K562 (cell line): ENCODE measurements around the gene CDHR1. TPM values are rescaled to one million over a fixed set of nuclear protein-coding genes. Genes with fewer than 3 reads are reported as not detected.

Experiments used
- CTCF ChIP-seq, 3 experiments: IDR thresholded peaks in 2 of 3; conservative IDR thresholded peaks in 1 of 3; 2 replicates each; pipeline ENCODE4 v1.5.1; 2011 to 2012; ENCODE audit warnings: low read length in 3 of 3, mild to moderate bottlenecking in 3 of 3, control low read depth in 2 of 3, improper control_type of control experiment in 1 of 3, inconsistent platforms in 1 of 3, low read depth in 1 of 3, mixed read lengths in 1 of 3, moderate library complexity in 1 of 3; ENCODE audit not compliant: insufficient read depth in 2 of 3
- E2F3 ChIP-seq: fragments of 250-450 bp; sonication (Bioruptor Pico); IDR thresholded peaks from 2 replicates; pipeline ENCODE4 v1.4.0; 2020; ENCODE audit warnings: mild to moderate bottlenecking
- EGR1 ChIP-seq: fragments of 450-650 bp; conservative IDR thresholded peaks from 2 replicates; pipeline ENCODE4 v1.6.1; 2017; ENCODE audit warnings: mild to moderate bottlenecking
- RAD21 ChIP-seq, 2 experiments: fragments of 250-450 bp in 1 of 2; fragments of 450-650 bp in 1 of 2; sonication (Bioruptor Pico) in 1 of 2; formaldehyde crosslinking in 1 of 2; IDR thresholded peaks in 1 of 2; conservative IDR thresholded peaks in 1 of 2; 2 replicates each; pipeline versions ENCODE4 v1.4.0 to v1.8.0; 2020 to 2022; ENCODE audit warnings: mild to moderate bottlenecking in 2 of 2, moderate library complexity in 1 of 2
- TCF3 ChIP-seq: sonication (generic); formaldehyde crosslinking; IDR thresholded peaks from 2 replicates; pipeline ENCODE4 v1.4.0; 2020; ENCODE audit warnings: mild to moderate bottlenecking, missing genetic modification reagents
- ZFP36 ChIP-seq: fragments of 150-350 bp; IDR thresholded peaks from 2 replicates; pipeline ENCODE4 v1.6.1; 2018; ENCODE audit warnings: low read length, low read depth; ENCODE audit not compliant: partially characterized antibody
- polyA plus RNA-seq, 8 experiments: library from polyadenylated mRNA; depleted of rRNA in 4 of 8; stranded (reverse) in 5 of 8; unstranded in 3 of 8; fragments of >200 nt; fragmentation: Nextera tagmentation in 2 of 8; fragmentation: Illumina TruSeq in 1 of 8; extraction: Ambion mirVana in 2 of 8; extraction: Trizol in 1 of 8; gene quantifications; 2 replicates each; pipeline versions ENCODE4 v1.2.1 to v1.2.3, GENCODE V29; 2011 to 2014; ENCODE audit warnings: inconsistent platforms in 1 of 8, missing spikeins in 1 of 8
- total RNA-seq, 7 experiments: library from RNA; depleted of rRNA in 6 of 7; stranded (reverse); fragments of >200 nt in 6 of 7; fragmentation: Illumina TruSeq in 2 of 7; extraction: Trizol in 2 of 7; gene quantifications; 2 replicates each; pipeline versions ENCODE4 v1.2.1 to v1.2.3, GENCODE V29; 2011 to 2021; ENCODE audit warnings: low replicate concordance in 1 of 7
- TF ChIP-seq, protein P1 (sequence below), 2 experiments: fragments of 450-650 bp in 1 of 2; sonication (generic) in 1 of 2; formaldehyde crosslinking in 1 of 2; IDR thresholded peaks; 2 replicates each; pipeline versions ENCODE4 v1.7.1 to v1.9.0; 2016 to 2022; ENCODE audit warnings: inconsistent platforms in 1 of 2, mild to moderate bottlenecking in 1 of 2, missing genetic modification reagents in 1 of 2
- TF ChIP-seq, protein P2 (sequence below): sonication (generic); formaldehyde crosslinking; IDR thresholded peaks from 2 replicates; pipeline ENCODE4 v1.8.1; 2023; ENCODE audit warnings: mild to moderate bottlenecking, missing genetic modification reagents

CDHR1 gene
- total and polyA plus RNA-seq, 9 of the 15 experiments (the other 6 are each of a cell fraction or from before 2014, with no cell fraction given): 0.03 to 0.99 (median 0.20) TPM

GRCh38 chr10:84204122-84204521 lies 9.8 kb downstream of the CDHR1 start (continued):
- TF ChIP-seq, protein P1, sequence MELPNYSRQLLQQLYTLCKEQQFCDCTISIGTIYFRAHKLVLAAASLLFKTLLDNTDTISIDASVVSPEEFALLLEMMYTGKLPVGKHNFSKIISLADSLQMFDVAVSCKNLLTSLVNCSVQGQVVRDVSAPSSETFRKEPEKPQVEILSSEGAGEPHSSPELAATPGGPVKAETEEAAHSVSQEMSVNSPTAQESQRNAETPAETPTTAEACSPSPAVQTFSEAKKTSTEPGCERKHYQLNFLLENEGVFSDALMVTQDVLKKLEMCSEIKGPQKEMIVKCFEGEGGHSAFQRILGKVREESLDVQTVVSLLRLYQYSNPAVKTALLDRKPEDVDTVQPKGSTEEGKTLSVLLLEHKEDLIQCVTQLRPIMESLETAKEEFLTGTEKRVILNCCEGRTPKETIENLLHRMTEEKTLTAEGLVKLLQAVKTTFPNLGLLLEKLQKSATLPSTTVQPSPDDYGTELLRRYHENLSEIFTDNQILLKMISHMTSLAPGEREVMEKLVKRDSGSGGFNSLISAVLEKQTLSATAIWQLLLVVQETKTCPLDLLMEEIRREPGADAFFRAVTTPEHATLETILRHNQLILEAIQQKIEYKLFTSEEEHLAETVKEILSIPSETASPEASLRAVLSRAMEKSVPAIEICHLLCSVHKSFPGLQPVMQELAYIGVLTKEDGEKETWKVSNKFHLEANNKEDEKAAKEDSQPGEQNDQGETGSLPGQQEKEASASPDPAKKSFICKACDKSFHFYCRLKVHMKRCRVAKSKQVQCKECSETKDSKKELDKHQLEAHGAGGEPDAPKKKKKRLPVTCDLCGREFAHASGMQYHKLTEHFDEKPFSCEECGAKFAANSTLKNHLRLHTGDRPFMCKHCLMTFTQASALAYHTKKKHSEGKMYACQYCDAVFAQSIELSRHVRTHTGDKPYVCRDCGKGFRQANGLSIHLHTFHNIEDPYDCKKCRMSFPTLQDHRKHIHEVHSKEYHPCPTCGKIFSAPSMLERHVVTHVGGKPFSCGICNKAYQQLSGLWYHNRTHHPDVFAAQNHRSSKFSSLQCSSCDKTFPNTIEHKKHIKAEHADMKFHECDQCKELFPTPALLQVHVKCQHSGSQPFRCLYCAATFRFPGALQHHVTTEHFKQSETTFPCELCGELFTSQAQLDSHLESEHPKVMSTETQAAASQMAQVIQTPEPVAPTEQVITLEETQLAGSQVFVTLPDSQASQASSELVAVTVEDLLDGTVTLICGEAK (IDR thresholded peaks at IDR 0.05): no peak
- TF ChIP-seq, protein P1 (CRISPR knock-in tag; IDR thresholded peaks at IDR 0.05): no peak
- TF ChIP-seq E2F3 (CRISPR knock-in tag) (no peak), CTCF (IDR thresholded peaks at IDR 0.05 in 2 of 3, conservative IDR thresholded peaks at IDR 0.05 in 1 of 3; ENCODE audit: insufficient read depth in 2 of 3, low read depth in 1 of 3, low read length in 3 of 3) (peak; percentile 73 to 78 (median 74)), RAD21 (CRISPR knock-in tag; conservative IDR thresholded peaks at IDR 0.05 in 1 of 2, IDR thresholded peaks at IDR 0.05 in 1 of 2) (peak; percentile 13 to 59; a peak in 2 of 4 replicates), TCF3 (CRISPR knock-in tag) (no peak), ZFP36 (peak; percentile 8), EGR1 (no peak)
- TF ChIP-seq, protein P2, sequence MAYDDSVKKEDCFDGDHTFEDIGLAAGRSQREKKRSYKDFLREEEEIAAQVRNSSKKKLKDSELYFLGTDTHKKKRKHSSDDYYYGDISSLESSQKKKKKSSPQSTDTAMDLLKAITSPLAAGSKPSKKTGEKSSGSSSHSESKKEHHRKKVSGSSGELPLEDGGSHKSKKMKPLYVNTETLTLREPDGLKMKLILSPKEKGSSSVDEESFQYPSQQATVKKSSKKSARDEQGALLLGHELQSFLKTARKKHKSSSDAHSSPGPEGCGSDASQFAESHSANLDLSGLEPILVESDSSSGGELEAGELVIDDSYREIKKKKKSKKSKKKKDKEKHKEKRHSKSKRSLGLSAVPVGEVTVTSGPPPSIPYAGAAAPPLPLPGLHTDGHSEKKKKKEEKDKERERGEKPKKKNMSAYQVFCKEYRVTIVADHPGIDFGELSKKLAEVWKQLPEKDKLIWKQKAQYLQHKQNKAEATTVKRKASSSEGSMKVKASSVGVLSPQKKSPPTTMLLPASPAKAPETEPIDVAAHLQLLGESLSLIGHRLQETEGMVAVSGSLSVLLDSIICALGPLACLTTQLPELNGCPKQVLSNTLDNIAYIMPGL (CRISPR knock-in tag): no peak
